Activated T-cell treated with anti-CD3 and anti-CD28 coated beads, Interleukin-2, amount 50 U/mL, for 72 hours (primary cell): ENCODE data around the gene SMIM29. TPM values are rescaled to one million over a fixed set of nuclear protein-coding genes. Genes with fewer than 3 reads are reported as not detected.
"Not testable (repeated sequence)": the region's sequence is repeated elsewhere in the genome, so short reads cannot be mapped to it uniquely, and the experiment has no call there.

ENCODE experiments used
- ATAC-seq, 2 donors: fragments of 150-1000 bp; cut with Tn5 transposase; replicated peaks in 1 of 2; 2 replicates each; pipeline ENCODE4 v1.10.0; 2021; ENCODE audit warnings: moderate library complexity in 2 of 2, mild to moderate bottlenecking in 1 of 2
- DNase-seq, 2 donors: peaks; one replicate each; pipeline ENCODE4 v3.0.0; 2021 to 2022; ENCODE audit warnings: mixed read lengths in 1 of 2
- H3K27ac Mint-ChIP-seq: one replicate; pipeline ENCODE4 v1.8.0; 2022; ENCODE audit warnings: mild to moderate bottlenecking, moderate library complexity, mixed read lengths
- H3K27me3 Mint-ChIP-seq: one replicate; pipeline ENCODE4 v1.8.0; 2022; ENCODE audit warnings: low read depth, mixed read lengths
- H3K36me3 Mint-ChIP-seq, 2 donors: one replicate each; pipeline ENCODE4 v1.8.0; 2022; ENCODE audit warnings: mixed read lengths in 2 of 2, mild to moderate bottlenecking in 1 of 2; ENCODE audit not compliant: insufficient read depth in 2 of 2
- H3K4me1 Mint-ChIP-seq: one replicate; pipeline ENCODE4 v1.8.0; 2022; ENCODE audit warnings: low read depth, mixed read lengths
- H3K4me3 Mint-ChIP-seq, 2 donors: one replicate each; pipeline ENCODE4 v1.8.0; 2022; ENCODE audit warnings: mild to moderate bottlenecking in 2 of 2, mixed read lengths in 2 of 2, moderate library complexity in 2 of 2
- H3K9me3 Mint-ChIP-seq, 2 donors: one replicate each; pipeline ENCODE4 v1.8.0; 2022; ENCODE audit warnings: mixed read lengths in 2 of 2
- total RNA-seq, 2 donors: library from RNA; stranded (reverse); gene quantifications; one replicate each; pipeline ENCODE4 v1.2.3, GENCODE V29; 2022

SMIM29 gene
- total RNA-seq, 2 donors from 2014 or later: 22.8 to 26.7 TPM

DNA sequence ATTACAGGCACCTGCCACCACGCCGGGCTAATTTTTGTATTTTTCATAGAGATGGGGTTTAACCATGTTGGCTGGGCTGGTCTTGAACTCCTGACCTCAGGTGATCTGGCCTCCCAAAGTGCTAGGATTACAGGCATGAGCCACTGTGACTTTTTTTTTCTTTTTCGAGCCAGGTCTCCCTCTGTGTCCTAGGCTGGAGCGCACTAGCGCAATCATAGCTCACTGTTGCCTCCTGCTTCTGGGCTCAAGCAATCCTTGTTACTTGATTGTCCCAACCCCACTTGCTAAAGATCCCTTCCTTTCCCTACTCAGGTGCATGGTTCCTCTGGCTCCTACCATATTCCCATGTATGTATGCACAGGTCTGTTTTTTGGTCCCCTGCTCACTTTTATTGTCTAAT, 27.4 kb upstream of the SMIM29 start:
- H3K4me3 Mint-ChIP-seq: no peak overlapping the region
- H3K36me3 Mint-ChIP-seq: peaks cover 0 to 2% of the 10 kb centered on the region in 2 donors
- no peaks in the 10 kb centered on the region for H3K9me3 Mint-ChIP-seq
- no peak for ATAC-seq
- no peaks in the 10 kb centered on the region for H3K4me1 Mint-ChIP-seq
- no peak overlapping the region for H3K27ac Mint-ChIP-seq
- no peaks in the 10 kb centered on the region for H3K27me3 Mint-ChIP-seq
- DNase-seq: no peak

GRCh38 chr6:34275128-34275804, 26.5 kb upstream of the SMIM29 start:
- Mint-ChIP-seq H3K27me3 (no peaks in the 10 kb centered on the region), H3K27ac (no peak overlapping the region), H3K4me1 (no peaks in the 10 kb centered on the region), H3K4me3 (no peak overlapping the region), H3K9me3 (no peaks in the 10 kb centered on the region), H3K36me3 (peaks cover 0 to 2% of the 10 kb centered on the region in 2 donors)
- no peak for ATAC-seq
- no peak for DNase-seq

DNA sequence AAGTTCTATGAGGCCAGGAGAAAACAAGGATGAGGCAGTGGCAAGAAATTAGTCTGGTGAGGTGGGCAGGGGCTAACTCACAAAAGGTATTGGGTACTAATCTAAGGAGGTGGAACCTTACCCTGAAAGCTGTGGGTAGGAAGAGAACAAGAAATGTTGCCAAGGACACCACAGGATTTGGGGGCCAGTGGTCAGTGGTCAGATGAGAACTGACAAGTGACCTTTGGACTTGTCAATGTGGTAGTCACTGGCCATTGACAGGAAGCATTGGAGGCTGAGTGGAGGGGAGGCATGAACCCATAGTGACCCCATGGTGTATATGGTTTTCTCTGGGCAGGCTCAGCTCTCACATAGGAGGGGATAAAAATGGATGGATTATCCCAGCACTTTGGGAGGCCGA, 25.3 kb upstream of the SMIM29 start:
- Mint-ChIP-seq H3K4me1 (peaks cover 8% of the 10 kb centered on the region), H3K36me3 (no peaks in the 10 kb centered on the region), H3K27ac (no peak overlapping the region), H3K27me3 (no peaks in the 10 kb centered on the region), H3K9me3 (no peaks in the 10 kb centered on the region), H3K4me3 (no peak overlapping the region)
- no peak for DNase-seq
- ATAC-seq: no peak

- H3K9me3 Mint-ChIP-seq: no peaks in the 10 kb centered on the region
- peaks cover 8% of the 10 kb centered on the region for H3K4me1 Mint-ChIP-seq
- no peak overlapping the region for H3K4me3 Mint-ChIP-seq
- ATAC-seq: no peak
- no peaks in the 10 kb centered on the region for H3K36me3 Mint-ChIP-seq
- DNase-seq: no peak
- no peaks in the 10 kb centered on the region for H3K27me3 Mint-ChIP-seq
- H3K27ac Mint-ChIP-seq: no peak overlapping the region
Measured at GRCh38 chr6:34273242-34273805, 24.5 kb upstream of the SMIM29 start.

DNA sequence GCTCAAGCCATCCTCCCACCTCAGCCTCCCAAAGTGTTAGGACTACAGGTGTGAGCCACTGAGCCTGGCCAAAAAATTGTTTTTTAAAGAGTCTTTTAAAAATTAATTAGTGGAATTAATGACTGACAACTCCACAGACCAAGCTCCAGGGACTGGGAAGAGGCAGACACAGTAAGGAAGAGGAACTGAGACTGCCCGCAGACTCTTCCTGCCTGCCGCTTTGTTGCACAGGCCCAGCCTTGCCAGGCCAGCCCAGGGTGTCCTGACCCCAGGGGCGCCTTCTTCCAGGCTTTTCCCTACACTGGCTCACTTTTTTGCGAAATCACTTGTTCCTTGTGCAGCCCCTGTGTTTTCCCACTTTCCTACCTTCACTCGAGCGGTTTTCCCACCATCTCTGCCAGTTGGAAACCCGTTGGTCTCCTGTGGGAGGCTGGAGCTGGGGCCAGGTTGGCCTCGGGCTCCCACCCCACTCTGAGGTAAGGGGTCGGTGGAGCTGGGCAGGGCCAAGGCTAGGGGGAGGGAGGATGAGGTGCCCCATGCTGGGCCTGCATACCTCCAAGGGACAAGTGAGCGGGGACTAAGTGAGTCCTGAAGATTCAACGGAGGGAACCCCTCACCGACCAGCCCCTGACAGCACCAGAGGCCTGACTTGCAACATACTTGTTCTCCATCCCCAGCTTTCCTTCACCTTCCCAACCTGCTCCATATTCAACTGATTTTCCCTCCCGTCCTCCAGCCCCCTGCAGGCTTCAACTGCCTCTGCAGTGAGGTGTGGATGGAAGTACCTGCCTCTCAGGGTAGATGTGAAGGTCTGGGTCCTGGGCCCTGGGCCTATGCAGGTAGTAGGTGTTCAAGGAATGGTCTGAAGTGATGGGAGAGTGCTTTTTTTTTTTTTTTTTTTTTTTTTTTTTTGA, 23.5 kb upstream of the SMIM29 start:
- Mint-ChIP-seq H3K36me3 (no peaks in the 10 kb centered on the region), H3K9me3 (no peaks in the 10 kb centered on the region), H3K4me3 (no peak overlapping the region), H3K27ac (no peak overlapping the region), H3K27me3 (no peaks in the 10 kb centered on the region), H3K4me1 (peaks cover 8% of the 10 kb centered on the region)
- no peak for DNase-seq
- ATAC-seq: no peak

DNA sequence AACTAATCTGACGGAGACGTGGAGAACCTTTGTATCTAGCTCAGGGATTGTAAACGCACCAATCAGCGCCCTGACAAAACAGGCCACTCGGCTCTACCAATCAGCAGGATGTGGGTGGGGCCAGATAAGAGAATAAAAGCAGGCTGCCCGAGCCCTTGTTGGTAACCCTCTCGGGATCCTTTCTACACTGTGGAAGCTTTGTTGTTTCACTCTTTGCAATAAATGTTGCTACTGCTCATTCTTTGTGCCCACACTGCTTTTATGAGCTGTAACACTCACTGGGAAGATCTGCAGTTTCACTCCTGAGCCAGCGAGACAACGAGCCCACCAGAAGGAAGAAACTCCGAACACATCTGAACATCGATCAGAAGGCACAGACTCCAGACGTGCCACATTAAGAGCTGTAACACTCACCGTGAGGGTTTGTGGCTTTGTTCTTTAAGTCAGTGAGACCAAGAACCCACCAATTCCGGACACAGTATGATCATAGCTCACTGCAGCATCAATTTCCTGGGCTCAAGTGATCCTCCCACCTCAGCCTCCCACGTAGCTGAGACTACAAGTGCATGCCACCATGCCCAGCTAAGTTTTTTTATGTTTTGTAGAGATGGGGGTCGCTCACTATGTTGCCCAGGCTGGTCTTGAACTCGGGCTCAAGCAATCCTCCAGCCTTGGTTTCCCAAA, 21.0 kb upstream of the SMIM29 start:
- DNase-seq (peak in 1 of 2 donors; percentile 19), ATAC-seq (peak in 1 of 2 donors; percentile 84)
- H3K9me3 Mint-ChIP-seq, H3K27ac Mint-ChIP-seq, H3K27me3 Mint-ChIP-seq, H3K4me1 Mint-ChIP-seq, H3K36me3 Mint-ChIP-seq: not testable (repeated sequence)
- H3K4me3 Mint-ChIP-seq: peak overlapping the region in 1 of 2 donors; percentile 50

DNA sequence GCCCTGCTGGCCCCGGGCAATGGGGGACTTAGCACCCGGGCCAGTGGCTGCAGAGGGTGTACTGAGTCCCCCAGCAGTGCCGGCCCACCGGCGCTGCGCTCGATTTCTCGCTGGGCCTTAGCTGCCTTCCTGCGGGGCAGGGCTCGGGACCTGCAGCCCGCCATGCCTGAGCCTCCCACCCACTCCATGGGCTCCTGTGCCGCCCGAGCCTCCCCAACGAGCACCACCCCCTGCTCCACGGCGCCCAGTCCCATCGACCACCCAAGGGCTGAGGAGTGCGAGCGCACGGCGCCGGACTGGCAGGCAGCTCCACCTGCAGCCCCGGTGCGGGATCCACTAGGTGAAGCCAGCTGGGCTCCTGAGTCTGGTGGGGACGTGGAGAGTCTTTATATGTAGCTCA, 20.3 kb upstream of the SMIM29 start:
- H3K4me3 Mint-ChIP-seq, DNase-seq, H3K9me3 Mint-ChIP-seq, ATAC-seq, H3K4me1 Mint-ChIP-seq, H3K27me3 Mint-ChIP-seq, H3K36me3 Mint-ChIP-seq, H3K27ac Mint-ChIP-seq: not testable (repeated sequence)

DNA sequence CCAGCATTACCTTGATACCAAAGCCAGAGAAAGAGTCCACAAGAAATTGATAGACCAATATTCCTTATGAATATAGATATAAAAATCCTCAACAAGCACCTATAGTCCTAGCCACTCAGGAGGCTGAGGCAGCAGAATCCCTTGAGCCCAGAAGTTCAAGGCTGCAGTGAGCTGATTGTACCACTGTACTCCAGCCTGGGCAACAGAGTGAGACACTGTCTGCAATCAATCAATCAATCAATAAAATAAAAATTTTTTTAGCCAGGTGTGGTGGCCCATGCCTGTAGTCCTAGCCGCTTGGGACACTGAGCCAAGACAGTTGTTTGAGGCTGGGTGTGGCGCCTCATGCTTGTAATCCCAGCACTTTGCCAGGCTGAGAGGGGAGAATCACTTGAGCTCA, 18.9 kb upstream of the SMIM29 start:
- H3K4me3 Mint-ChIP-seq: no peak overlapping the region
- no peaks in the 10 kb centered on the region for H3K36me3 Mint-ChIP-seq
- H3K27ac Mint-ChIP-seq: no peak overlapping the region
- ATAC-seq: no peak
- no peaks in the 10 kb centered on the region for H3K9me3 Mint-ChIP-seq
- no peak for DNase-seq
- H3K27me3 Mint-ChIP-seq: no peaks in the 10 kb centered on the region
- H3K4me1 Mint-ChIP-seq: peaks cover 8% of the 10 kb centered on the region

DNA sequence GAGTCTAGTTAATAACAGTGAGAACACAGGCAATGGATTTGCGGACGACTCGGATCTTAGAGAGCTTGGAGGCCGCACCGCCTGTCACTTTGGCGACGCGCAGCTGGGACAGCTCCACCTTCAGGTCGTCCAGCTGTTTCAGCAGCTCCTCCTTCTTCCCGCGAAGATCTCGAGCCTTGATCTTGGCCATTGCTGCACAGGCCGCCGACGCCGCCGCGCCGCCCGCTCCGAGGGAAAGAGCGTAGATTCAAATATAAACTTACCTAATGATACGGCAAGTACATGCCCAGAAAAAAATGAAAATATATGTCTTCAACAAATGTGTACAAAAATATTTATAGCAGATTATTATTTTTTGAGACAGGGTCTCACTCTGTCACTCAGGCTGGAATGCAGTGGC, 14.7 kb upstream of the SMIM29 start:
- H3K36me3 Mint-ChIP-seq, H3K4me1 Mint-ChIP-seq, H3K27ac Mint-ChIP-seq, DNase-seq, ATAC-seq, H3K27me3 Mint-ChIP-seq, H3K9me3 Mint-ChIP-seq, H3K4me3 Mint-ChIP-seq: not testable (repeated sequence)

DNA sequence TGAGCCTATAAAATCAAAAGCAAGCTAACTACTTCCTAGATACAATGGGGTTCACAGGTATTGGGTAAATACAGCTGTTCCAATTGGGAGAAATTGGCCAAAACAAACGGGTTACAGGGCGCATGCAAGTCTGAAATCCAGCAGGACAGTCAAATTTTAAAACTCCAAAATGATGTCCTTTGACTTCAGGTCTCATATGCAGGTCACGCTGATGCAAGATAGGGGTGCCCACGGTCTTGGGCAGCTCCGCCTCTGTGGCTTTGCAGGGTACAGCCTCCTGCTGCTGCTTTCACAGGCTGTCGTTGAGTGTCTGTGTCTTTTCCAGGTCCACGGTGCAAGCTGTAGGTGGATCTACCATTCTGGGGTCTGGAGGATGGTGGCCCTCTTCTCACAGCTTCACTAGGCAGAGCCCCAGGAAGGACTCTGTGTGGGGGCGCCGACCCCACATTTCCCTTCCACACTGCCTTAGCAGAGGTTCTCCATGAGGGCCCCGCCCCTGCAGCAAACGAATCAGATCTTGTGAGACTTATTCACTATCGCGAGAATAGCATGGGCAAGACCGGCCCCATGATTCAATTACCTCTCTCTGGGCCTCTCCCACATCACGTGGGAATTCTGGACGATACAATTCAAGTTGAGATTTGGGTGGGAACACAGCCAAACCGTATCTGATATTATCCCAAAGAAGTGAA, 11.9 kb upstream of the SMIM29 start:
- Mint-ChIP-seq H3K4me3 (no peak overlapping the region), H3K4me1 (no peaks in the 10 kb centered on the region), H3K36me3 (no peaks in the 10 kb centered on the region), H3K27ac (no peak overlapping the region), H3K27me3 (no peaks in the 10 kb centered on the region), H3K9me3 (no peaks in the 10 kb centered on the region)
- DNase-seq: no peak
- ATAC-seq: no peak

GRCh38 chr6:34259529-34260069, 10.8 kb upstream of the SMIM29 start:
- H3K9me3 Mint-ChIP-seq: no peaks in the 10 kb centered on the region
- no peaks in the 10 kb centered on the region for H3K36me3 Mint-ChIP-seq
- no peaks in the 10 kb centered on the region for H3K27me3 Mint-ChIP-seq
- H3K4me3 Mint-ChIP-seq: no peak overlapping the region
- DNase-seq: no peak
- H3K4me1 Mint-ChIP-seq: no peaks in the 10 kb centered on the region
- no peak for ATAC-seq
- no peak overlapping the region for H3K27ac Mint-ChIP-seq

DNA sequence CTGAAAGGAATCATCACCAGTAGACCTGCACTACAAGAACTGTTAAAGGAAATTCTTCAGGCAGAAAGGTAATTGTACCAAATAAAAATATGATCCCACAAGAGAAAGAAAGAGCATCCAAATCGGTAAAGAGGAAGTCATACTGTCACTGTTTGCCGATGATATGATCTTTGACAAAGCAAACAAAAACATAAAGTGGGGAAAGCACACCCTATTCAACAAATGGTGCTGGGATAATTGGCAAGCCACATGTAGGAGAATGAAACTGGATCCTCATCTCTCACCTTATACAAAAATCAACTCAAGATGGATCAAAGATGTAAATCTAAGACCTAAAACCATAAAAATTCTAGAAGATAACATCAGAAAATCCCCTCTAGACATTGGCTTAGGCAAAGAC, 3.6 kb upstream of the SMIM29 start:
- H3K4me1 Mint-ChIP-seq: peaks cover 17% of the 10 kb centered on the region
- not testable (repeated sequence) for H3K27ac Mint-ChIP-seq, ATAC-seq, DNase-seq, H3K27me3 Mint-ChIP-seq, H3K36me3 Mint-ChIP-seq, H3K9me3 Mint-ChIP-seq, H3K4me3 Mint-ChIP-seq
